GM18861 (cell line): Measurements from ENCODE around the gene SH3PXD2A.

Source experiments
- ATAC-seq: cut with Tn5 transposase; IDR thresholded peaks from one replicate; pipeline ENCODE4 v1.9.1; 2021; ENCODE audit not compliant: unreplicated experiment

The SH3PXD2A gene, protein sequence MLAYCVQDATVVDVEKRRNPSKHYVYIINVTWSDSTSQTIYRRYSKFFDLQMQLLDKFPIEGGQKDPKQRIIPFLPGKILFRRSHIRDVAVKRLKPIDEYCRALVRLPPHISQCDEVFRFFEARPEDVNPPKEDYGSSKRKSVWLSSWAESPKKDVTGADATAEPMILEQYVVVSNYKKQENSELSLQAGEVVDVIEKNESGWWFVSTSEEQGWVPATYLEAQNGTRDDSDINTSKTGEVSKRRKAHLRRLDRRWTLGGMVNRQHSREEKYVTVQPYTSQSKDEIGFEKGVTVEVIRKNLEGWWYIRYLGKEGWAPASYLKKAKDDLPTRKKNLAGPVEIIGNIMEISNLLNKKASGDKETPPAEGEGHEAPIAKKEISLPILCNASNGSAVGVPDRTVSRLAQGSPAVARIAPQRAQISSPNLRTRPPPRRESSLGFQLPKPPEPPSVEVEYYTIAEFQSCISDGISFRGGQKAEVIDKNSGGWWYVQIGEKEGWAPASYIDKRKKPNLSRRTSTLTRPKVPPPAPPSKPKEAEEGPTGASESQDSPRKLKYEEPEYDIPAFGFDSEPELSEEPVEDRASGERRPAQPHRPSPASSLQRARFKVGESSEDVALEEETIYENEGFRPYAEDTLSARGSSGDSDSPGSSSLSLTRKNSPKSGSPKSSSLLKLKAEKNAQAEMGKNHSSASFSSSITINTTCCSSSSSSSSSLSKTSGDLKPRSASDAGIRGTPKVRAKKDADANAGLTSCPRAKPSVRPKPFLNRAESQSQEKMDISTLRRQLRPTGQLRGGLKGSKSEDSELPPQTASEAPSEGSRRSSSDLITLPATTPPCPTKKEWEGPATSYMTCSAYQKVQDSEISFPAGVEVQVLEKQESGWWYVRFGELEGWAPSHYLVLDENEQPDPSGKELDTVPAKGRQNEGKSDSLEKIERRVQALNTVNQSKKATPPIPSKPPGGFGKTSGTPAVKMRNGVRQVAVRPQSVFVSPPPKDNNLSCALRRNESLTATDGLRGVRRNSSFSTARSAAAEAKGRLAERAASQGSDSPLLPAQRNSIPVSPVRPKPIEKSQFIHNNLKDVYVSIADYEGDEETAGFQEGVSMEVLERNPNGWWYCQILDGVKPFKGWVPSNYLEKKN

GRCh38 chr10:103855424-103855823, at the start of gene SH3PXD2A:
TSS of gene SH3PXD2A (minus strand) at chr10:103855576. CDS start at chr10:103855266, 310 bp downstream.
- no peak for ATAC-seq

GRCh38 chr10:103901299-103901698, 45.9 kb upstream of the SH3PXD2A start:
- no peak for ATAC-seq

DNA sequence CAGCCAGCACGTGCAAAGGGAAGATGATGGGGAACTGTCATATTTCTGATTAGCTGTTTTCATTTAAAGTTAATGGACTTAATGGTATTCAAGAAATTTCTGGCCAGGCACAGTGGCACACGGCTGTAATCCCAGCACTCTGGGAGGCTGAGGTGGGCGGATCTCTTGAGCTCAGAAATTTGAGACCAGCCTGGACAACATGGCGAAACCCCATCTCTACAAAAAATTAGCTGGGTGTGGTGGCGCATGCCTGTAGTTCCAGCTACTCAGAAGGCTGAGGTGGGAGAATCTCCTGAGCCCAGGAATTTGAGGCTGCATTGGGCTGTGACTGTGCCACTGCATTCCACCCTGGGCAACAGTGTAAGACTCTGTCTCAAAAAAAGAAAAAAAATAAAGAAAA, 43.9 kb upstream of the SH3PXD2A start:
- ATAC-seq, result no peak

GRCh38 chr10:103897241-103897774, 41.9 kb upstream of the SH3PXD2A start:
- ATAC-seq, result no peak

GRCh38 chr10:103896225-103896624, 40.8 kb upstream of the SH3PXD2A start:
- ATAC-seq, result no peak

DNA sequence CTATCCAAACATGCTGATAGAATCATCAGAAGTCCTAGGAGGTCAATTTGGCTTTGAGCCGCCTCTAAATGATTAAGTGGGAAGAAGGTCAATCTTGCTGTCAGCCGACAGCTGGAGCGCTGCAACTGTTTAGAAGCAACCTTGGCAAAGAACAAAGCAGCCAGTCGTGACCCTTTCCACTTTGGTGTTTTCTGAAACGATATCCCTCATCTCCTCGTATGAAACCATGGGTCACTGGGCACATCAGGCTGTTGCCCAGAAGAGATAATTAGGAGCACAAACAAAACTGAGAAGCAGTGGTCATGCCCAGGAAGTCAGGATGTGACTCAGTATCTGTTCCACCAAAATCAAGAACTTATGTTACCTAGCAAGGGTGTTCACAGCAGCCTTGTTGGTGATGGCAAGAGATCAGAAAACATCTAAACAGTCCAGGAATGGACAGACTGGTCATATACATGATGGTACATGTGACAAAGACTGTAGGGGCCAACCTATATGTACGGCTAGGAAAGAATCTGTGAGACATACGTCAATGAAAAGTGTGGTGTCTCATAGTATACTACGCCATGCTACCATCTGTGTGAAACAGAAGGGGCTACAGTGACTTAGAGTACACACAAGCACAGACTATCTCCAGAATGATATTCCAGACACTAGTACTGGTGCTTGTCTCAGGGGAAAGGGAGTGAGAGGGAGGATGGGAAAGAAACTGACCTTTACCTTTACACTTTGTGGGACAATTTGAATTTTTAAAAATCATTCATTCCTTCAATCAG, 40.2 kb upstream of the SH3PXD2A start:
- no peak for ATAC-seq

DNA sequence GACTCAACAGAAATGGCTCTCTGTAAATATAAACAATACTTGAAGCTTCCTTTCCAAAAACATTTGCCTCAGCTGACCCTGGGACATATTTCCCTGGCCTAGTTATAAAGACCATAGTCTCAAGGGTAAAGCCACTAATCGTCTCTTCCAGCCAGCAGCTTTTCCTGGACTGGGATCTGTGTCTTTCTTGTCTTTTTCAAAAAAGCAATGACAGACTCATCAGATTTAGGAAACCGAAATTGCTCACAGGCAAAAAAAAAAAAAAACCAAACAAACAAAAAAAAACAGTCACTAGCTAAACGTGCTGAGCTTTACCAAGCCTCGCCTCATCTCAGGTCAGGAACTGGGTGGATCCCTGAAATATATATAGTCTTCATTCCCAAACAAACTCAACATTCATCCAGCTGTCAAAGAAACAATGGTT, 39.1 kb upstream of the SH3PXD2A start:
- ATAC-seq, result no peak

DNA sequence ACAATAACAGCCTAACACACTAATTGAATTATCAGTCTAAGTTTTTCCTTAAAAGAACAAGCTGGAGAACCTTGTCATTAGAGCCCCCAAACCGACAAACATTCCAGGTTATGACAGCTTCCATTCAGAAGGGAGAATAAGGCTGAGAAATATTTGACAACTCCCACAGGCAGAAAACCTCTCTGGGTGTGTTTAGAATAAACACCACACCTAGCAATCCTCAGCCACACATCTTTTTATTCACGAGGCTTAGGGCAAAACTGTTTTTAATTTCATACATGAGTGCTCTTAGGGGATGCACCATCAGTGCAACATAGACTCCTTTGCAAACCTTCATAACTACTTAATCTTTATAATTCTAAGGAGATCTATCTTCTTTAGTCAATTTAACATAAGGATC, 38.4 kb upstream of the SH3PXD2A start:
- ATAC-seq, result no peak

DNA sequence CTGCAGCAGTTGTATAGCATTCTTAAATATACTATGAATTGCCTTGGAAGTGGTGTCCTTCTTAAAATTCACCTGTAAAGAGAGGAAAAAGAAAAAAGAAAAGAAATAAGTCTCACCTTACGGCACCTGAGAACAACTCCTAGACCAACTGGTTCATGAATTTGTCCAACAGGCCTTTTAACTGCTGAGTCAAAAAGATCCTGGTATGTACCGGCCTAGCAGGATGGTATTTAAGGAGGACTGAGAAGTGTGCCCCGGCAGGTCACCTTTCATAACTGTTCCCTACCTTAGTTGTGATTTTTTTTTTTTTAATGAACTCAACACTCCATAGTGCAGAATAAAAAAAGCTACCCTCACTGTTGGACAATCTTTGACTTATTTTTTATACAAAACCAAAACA, 36.8 kb upstream of the SH3PXD2A start:
- ATAC-seq, result no peak

GRCh38 chr10:103890688-103891087, 35.3 kb upstream of the SH3PXD2A start:
- no peak for ATAC-seq

DNA sequence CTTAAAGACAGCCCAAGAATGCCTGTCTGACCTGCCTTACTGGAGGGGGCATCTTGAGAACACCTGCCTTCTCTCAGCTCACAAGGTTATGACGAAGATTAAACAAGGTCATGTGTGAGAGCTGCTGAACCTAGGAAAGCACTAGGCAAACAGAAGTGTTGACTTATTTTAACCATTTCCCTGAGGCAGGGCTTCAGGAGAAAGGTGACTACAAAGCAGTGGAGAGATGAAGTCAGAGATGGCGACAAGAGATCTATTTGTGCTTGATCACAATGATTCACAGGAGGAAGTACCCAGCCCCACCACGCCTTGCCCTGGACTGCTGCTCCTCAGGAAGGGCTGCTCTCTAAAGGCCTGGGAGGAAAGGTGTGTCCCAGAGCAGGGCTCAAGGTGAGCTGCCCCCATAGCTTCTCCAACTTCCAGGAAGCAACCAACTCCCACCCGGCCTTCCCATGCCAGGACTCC, 34.9 kb upstream of the SH3PXD2A start:
- no peak for ATAC-seq

GRCh38 chr10:103889121-103889720, 33.8 kb upstream of the SH3PXD2A start:
- no peak for ATAC-seq

GRCh38 chr10:103888113-103888841, 32.9 kb upstream of the SH3PXD2A start:
- ATAC-seq, result peak; percentile 49

- no peak for ATAC-seq
Observed at GRCh38 chr10:103885617-103886016, 30.2 kb upstream of the SH3PXD2A start.

- no peak for ATAC-seq
Observed at GRCh38 chr10:103884681-103885139, 29.3 kb upstream of the SH3PXD2A start.

DNA sequence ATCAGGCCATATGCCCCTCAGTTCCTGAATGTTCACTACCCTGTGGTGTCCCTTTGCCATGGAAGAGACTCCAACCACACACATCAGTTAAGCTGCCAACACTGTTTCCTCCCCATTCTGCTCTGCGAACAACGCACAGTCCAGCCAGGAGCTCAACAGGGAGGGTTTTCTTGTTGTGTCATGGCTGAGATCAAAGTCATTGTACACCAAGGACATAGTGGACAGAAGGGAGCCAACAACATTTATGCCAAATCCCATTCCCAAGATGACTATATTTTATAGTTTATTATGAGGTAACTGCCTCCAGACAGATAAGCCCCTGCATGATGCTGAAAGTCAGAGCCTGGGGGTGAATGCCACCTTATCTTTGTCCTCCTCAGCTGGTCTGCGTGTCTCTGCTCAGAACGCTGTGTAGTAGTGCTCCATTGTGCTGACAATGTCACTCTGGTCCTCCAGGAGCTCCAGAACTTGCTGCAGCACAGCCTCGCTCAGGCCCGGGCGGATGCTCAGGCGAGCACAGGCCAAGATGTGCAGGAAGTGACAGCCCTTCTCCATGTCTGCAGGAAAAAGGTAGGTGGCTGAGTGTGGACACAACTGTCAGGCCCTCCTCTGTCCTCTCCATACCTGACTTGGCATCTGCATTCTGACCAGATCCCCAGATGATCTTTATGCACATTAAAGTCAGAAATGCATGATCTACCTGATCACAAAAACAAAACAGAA, 27.1 kb upstream of the SH3PXD2A start:
- ATAC-seq, result no peak

DNA sequence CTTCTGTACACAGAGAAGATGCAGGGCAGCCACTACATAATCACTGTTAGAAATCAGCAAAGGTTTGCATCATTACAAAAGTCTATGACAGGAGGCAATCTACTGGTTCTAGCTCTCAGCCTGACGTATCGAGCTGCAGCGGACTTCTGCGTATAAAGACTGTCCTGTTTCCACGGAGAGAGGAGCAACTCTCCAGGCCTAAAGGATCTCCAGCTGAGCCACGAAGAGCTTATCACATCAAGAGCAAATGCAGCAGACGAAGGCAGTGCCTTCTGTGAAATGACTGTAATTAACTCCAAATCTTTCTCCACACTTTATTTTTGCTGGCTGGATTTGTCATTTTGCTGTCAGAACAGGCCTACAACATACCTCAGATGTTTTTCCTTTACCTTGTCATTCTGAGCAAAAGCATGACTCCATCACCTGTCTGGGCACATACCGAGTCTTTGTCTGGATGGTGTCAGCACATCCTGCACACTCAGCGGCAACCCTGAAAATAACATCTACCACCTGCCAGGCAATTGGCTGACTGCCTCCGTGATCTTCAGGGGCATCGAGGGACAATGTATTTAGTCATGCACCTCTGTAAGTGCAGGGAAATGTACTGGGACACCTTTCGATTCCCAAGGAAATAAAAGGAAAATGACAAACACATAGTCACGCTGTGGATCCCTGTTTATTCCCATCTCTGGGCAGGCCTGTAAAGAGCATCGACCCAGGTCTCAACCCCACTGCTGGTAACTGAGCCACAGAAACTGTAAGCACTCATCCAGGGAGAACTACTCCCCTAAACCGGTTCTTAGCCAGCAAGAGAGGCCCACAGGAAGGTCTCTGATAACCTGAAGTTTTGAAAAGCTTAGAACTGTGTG, 26.3 kb upstream of the SH3PXD2A start:
- no peak for ATAC-seq
